ENCODE results near the gene NRG2. TPM values are rescaled to one million over a fixed set of nuclear protein-coding genes. Genes with fewer than 3 reads are reported as not detected.

Gene NRG2
- total and polyA plus RNA-seq, 2 of the 8 experiments (the other 6 are each of a cell fraction or from before 2014, with no cell fraction given) = 0.27 to 0.54 TPM

DNA sequence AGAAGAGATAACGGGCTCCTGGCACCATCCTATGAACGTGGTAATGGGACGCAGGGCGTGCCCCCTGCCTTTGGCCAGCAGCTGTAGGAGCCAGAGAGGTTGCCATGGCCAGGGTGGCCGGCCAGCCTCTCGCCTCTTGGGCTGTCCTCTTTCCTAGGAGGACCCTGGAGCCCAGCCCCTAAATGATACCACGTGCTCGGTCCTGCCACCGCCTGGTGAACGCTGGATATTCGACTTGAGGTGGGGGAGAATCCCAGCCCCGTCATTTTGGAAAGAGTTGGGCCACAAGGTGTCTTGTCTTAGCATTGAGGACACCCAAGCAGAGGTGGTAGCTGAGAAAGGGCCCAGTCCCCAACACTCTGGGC, 391 bp upstream of the NRG2 start:
- no peak overlapping the region for H2BK12ac ChIP-seq (ENCODE audit: low read depth, low read length)
- DNase-seq (ENCODE audit: low read depth in 1 of 2, low spot score in 2 of 2) (peak in 1 of 2 experiments; percentile 27), FAIRE-seq (no peak)
- no peak overlapping the region for H2BK15ac ChIP-seq (ENCODE audit: low read length)
- no peak overlapping the region for H2BK5ac ChIP-seq (ENCODE audit: low read depth, low read length)
- peaks cover 16% of the 10 kb centered on the region for H3K23me2 ChIP-seq (ENCODE audit: low read depth, low read length)
- no peak overlapping the region for H3K23ac ChIP-seq (ENCODE audit: insufficient read length)
- no peak overlapping the region for H3K9ac ChIP-seq (replicated peaks in 1 of 4; ENCODE audit: extremely low read depth in 1 of 4, low read depth in 3 of 4, low read length in 3 of 4)
- H3K79me1 ChIP-seq (ENCODE audit: low read depth, low read length) = no peaks in the 10 kb centered on the region
- peaks cover 33 to 72% (median 58%) of the 10 kb centered on the region in 4 experiments for H3K27me3 ChIP-seq (replicated peaks in 1 of 4; ENCODE audit: control insufficient read depth in 3 of 4, extremely low read depth in 1 of 4, insufficient read depth in 3 of 4, low read length in 3 of 4)
- H4K91ac ChIP-seq (replicated peaks; ENCODE audit: insufficient read length, low read length) = no peak overlapping the region
- H4K8ac ChIP-seq (ENCODE audit: extremely low read depth, insufficient read depth, low read length) = no peak overlapping the region
- peaks cover 0 to 11% (median 2%) of the 10 kb centered on the region in 4 experiments; a peak in 4 of 7 replicates for H3K4me1 ChIP-seq (replicated peaks in 1 of 4; ENCODE audit: control insufficient read depth in 3 of 4, insufficient read depth in 4 of 4, low read length in 3 of 4)
- 3% methylated on average over 10 of the region's 12 CpGs; no CpG with 5 or more reads in 1 of the 2 experiments for WGBS, 2 experiments (ENCODE audit: extremely low coverage in 1 of 2, insufficient coverage in 1 of 2, insufficient read length in 1 of 2, insufficient replicate concordance in 2 of 2, low coverage in 1 of 2, low lambda C conversion rate in 2 of 2, missing lambda C conversion rate in 1 of 2)
- no peak overlapping the region for H2BK20ac ChIP-seq (ENCODE audit: low read length)
- no peak overlapping the region for H3K56ac ChIP-seq (replicated peaks; ENCODE audit: insufficient read length, low read depth, low read length)
- H3K79me2 ChIP-seq (ENCODE audit: control insufficient read depth in 1 of 2, insufficient read depth in 2 of 2, low read length in 2 of 2) = no peaks in the 10 kb centered on the region
- H3K4ac ChIP-seq (replicated peaks; ENCODE audit: insufficient read length, low read depth, low read length) = no peak overlapping the region
- peaks cover 0 to 6% of the 10 kb centered on the region in 2 experiments for H4K20me1 ChIP-seq (replicated peaks in 1 of 2; ENCODE audit: control insufficient read depth in 1 of 2, insufficient read depth in 2 of 2, low read length in 2 of 2)
- H3K4me2 ChIP-seq (ENCODE audit: insufficient read depth in 1 of 2, low read depth in 2 of 2, low read length in 2 of 2) = peak overlapping the region; percentile 79 to 98
- H3K9me3 ChIP-seq (ENCODE audit: insufficient read depth in 2 of 2, low read depth in 1 of 2, low read length in 1 of 2) = no peaks in the 10 kb centered on the region
- H2AK5ac ChIP-seq (ENCODE audit: low read depth, low read length) = no peak overlapping the region
- no peak overlapping the region for H3K14ac ChIP-seq (ENCODE audit: insufficient read length)
- POLR2A ChIA-PET (ENCODE audit: partially characterized antibody) = interaction anchor here (0.9 to 1.2 kb wide), 3 partner anchors 9 to 69 kb away, joined by 3 to 4 read pairs (median 3); no protein-coding TSS in a partner anchor
- peak overlapping the region; percentile 33 to 67 (median 50) for H3K4me3 ChIP-seq (ENCODE audit: extremely low read depth in 1 of 4, insufficient read depth in 2 of 4, low read depth in 3 of 4, low read length in 4 of 4)
- no peaks in the 10 kb centered on the region for H3K36me3 ChIP-seq (ENCODE audit: control insufficient read depth in 2 of 4, insufficient read depth in 4 of 4, low read length in 3 of 4)
- H2AFZ ChIP-seq (ENCODE audit: low read length) = peak overlapping the region; percentile 90
- H3K18ac ChIP-seq (ENCODE audit: extremely low read depth, low read length) = no peak overlapping the region
- no peak overlapping the region for H3K27ac ChIP-seq (ENCODE audit: low read depth, low read length)
- no peak overlapping the region for H4K5ac ChIP-seq (ENCODE audit: insufficient read length, low read depth, low read length)
- CTCF ChIA-PET (ENCODE audit: partially characterized antibody) = interaction anchor here (0.6 to 4.2 kb wide), 27 partner anchors 9 to 405 kb away, joined by 3 to 19 read pairs (median 3); no protein-coding TSS in a partner anchor
- H2BK120ac ChIP-seq (replicated peaks; ENCODE audit: low read depth, low read length) = no peak overlapping the region
- TF ChIP-seq E2F6 (IDR thresholded peaks at IDR 0.05) (peak; percentile 82), EGR1 (IDR thresholded peaks at IDR 0.05; ENCODE audit: borderline replicate concordance, low read depth, low read length) (no peak), TEAD4 (IDR thresholded peaks at IDR 0.05; ENCODE audit: low read depth, low read length) (no peak), GABPA (IDR thresholded peaks at IDR 0.05; ENCODE audit: borderline replicate concordance, insufficient read depth, low read length) (no peak), SIX5 (IDR thresholded peaks at IDR 0.05; ENCODE audit: low read depth, low read length) (no peak), POLR2A (IDR thresholded peaks at IDR 0.05; ENCODE audit: control extremely low read depth in 1 of 2, low read depth in 2 of 2, low read length in 2 of 2) (no peak), ATF2 (IDR thresholded peaks at IDR 0.05; ENCODE audit: low read length) (no peak), CTBP2 (IDR thresholded peaks at IDR 0.05; ENCODE audit: borderline replicate concordance, insufficient read depth, insufficient read length, low read length) (no peak), RBBP5 (IDR thresholded peaks at IDR 0.05; ENCODE audit: borderline replicate concordance, low read depth, low read length) (0 out of 2 replicates have a peak, but pooled peaks have one; percentile 10)
- TF ChIP-seq, protein P1, sequence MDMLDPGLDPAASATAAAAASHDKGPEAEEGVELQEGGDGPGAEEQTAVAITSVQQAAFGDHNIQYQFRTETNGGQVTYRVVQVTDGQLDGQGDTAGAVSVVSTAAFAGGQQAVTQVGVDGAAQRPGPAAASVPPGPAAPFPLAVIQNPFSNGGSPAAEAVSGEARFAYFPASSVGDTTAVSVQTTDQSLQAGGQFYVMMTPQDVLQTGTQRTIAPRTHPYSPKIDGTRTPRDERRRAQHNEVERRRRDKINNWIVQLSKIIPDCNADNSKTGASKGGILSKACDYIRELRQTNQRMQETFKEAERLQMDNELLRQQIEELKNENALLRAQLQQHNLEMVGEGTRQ (IDR thresholded peaks at IDR 0.05; ENCODE audit: low read length) = peak; percentile 45; the same call in 1 of the 2 replicates

Measured in H1 (cell line).